ENCODE data around the gene RBM34. TPM values are rescaled to one million over a fixed set of nuclear protein-coding genes. Genes with fewer than 3 reads are reported as not detected.
A peak's percentile ranks its signal among the peaks of the same experiment; 100 is the strongest.

Gene RBM34
- total and polyA plus RNA-seq, 5 donors = 44.8 to 60.3 (median 55.4) TPM

DNA sequence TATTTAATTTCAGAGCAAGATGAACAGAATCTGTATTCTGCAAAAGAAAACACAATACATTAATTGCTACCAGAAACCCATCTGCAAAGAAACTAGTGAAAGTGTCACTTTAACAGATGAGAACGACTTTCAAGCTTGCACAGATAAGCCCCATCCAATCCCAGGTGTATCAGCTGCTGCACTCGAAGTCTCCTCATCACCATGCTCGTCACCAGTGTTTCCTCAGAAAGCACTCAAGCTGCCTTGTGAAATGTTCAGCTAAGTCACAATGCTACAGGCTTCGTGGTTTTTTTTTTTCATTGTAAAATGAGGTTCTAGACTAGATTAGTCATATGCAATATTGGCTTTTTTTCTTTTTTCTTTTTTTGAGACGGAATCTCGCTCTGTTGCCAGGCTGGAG lies 29.1 kb downstream of the RBM34 start:
- intact Hi-C loops (cut with DNase I) = no loop called here
- Histone ChIP-seq H3K9me3 (ENCODE audit: control insufficient read depth, low read length) (no peaks in the 10 kb centered on the region), H3K4me1 (ENCODE audit: control insufficient read depth, insufficient read depth, low read length) (no peaks in the 10 kb centered on the region), H3K4me3 (ENCODE audit: low read length) (no peak overlapping the region), H3K27ac (ENCODE audit: low read length) (no peak overlapping the region), H3K27me3 (ENCODE audit: control insufficient read depth, insufficient read depth) (no peaks in the 10 kb centered on the region)
- 73% methylated on average over 6 of the region's 6 CpGs for WGBS
- no peak for ATAC-seq
- no peak for DNase-seq

DNA sequence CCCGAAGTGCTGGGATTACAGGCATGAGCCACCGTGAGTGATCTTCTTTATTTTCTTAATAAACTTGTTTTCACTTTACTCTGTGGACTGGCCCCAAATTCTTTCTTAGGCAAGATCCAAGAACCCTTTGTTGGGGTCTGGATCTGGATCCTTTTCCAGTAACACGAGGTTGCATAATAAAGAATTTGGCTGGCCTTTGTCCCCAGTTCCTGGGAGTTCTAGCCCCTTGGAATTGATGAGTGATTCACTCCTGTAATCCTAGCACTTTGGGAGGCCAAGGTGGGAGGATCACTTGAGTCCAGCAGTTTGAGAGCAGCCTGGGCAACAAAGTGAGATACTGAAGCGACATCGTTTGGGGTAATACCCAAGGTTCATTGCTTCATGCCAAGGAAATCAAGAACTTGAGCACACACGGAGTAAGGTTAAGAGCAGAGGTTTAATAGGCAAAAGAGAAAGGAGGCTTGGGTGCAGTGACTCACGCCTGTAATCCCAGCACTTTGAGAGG lies 30.2 kb downstream of the RBM34 start:
- no peaks in the 10 kb centered on the region for H3K9me3 ChIP-seq (ENCODE audit: control insufficient read depth, low read length)
- intact Hi-C loops (cut with DNase I) = no loop called here
- WGBS = 89% methylated on average over 7 of the region's 7 CpGs
- ATAC-seq = no peak
- no peaks in the 10 kb centered on the region for H3K27me3 ChIP-seq (ENCODE audit: control insufficient read depth, insufficient read depth)
- H3K4me1 ChIP-seq (ENCODE audit: control insufficient read depth, insufficient read depth, low read length) = no peaks in the 10 kb centered on the region
- H3K27ac ChIP-seq (ENCODE audit: low read length) = no peak overlapping the region
- no peak for DNase-seq
- H3K4me3 ChIP-seq (ENCODE audit: low read length) = no peak overlapping the region

DNA sequence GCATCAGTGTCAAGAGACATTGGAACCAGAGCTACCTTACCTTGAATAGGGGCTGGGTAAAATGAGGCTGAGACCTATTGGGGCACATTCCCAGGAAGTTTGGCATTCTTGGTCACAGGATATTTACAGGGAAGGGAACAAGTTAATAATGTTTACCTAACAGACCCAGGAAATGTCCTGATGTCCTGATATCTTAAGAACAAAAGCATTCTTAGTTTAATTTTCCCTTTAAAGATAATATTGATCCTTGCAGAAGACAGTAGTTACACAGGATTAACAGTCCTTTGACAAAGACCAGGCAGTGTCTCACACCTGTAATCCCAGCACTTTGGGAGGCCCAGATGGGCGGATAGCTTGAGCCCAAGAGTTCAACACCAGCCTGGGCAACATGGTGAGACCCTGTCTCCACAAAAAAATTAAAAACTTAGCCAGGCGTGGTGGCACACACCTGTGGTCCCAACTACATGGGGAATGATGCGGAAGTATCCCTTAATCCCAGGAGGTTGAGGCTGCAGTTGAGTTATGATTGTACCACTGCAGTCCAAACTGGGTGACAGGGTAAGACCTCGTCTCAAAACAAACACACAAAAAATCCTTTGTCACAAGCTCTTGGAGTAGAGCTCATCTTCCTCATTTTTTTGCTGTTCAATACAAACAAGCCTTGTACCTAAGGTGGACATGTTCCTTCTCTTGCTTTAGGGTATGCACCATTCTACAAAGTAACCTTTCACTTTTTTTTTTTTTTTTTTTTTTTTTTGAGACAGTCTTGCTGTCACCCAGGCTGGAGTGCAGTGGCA lies 31.1 kb downstream of the RBM34 start:
- Histone ChIP-seq H3K27ac (ENCODE audit: low read length) (no peak overlapping the region), H3K27me3 (ENCODE audit: control insufficient read depth, insufficient read depth) (no peaks in the 10 kb centered on the region), H3K4me1 (ENCODE audit: control insufficient read depth, insufficient read depth, low read length) (no peaks in the 10 kb centered on the region), H3K4me3 (ENCODE audit: low read length) (no peak overlapping the region), H3K9me3 (ENCODE audit: control insufficient read depth, low read length) (no peaks in the 10 kb centered on the region)
- 91% methylated on average over 4 of the region's 4 CpGs for WGBS
- intact Hi-C loops (cut with DNase I) = no loop called here
- ATAC-seq (no peak), DNase-seq (no peak)

- Histone ChIP-seq H3K27me3 (ENCODE audit: control insufficient read depth, insufficient read depth) (no peaks in the 10 kb centered on the region), H3K4me3 (ENCODE audit: low read length) (peak within 1 kb of the TSS; percentile 77), H3K9me3 (ENCODE audit: control insufficient read depth, low read length) (no peaks in the 10 kb centered on the region), H3K27ac (ENCODE audit: low read length) (peak within 1 kb of the TSS; percentile 94), H3K4me1 (ENCODE audit: control insufficient read depth, insufficient read depth, low read length) (no peaks in the 10 kb centered on the region)
- intact Hi-C loops (cut with DNase I) = no loop called here
- 1% methylated on average over 67 of the region's 67 CpGs for WGBS
- DNase-seq (peak; percentile 96 to 99 (median 98)), ATAC-seq (peak; percentile 98 to 99)
Observed at GRCh38 chr1:235128456-235129328, 32.4 kb downstream of the RBM34 start, which contains the start of gene TOMM20. Gene TOMM20 (minus strand): TSS chr1:235128837. CDS start chr1:235128715, 122 bp downstream.

GRCh38 chr1:235127732-235128455 lies 33.2 kb downstream of the RBM34 start:
- intact Hi-C loops (cut with DNase I) = no loop called here
- Histone ChIP-seq H3K4me1 (ENCODE audit: control insufficient read depth, insufficient read depth, low read length) (peaks cover 2% of the 10 kb centered on the region), H3K27ac (ENCODE audit: low read length) (peak overlapping the region; percentile 94), H3K9me3 (ENCODE audit: control insufficient read depth, low read length) (no peaks in the 10 kb centered on the region), H3K4me3 (ENCODE audit: low read length) (peak overlapping the region; percentile 77), H3K27me3 (ENCODE audit: control insufficient read depth, insufficient read depth) (no peaks in the 10 kb centered on the region)
- ATAC-seq (peak in 1 of 2 donors; percentile 15), DNase-seq (no peak)
- 1% methylated on average over 35 of the region's 35 CpGs for WGBS

DNA sequence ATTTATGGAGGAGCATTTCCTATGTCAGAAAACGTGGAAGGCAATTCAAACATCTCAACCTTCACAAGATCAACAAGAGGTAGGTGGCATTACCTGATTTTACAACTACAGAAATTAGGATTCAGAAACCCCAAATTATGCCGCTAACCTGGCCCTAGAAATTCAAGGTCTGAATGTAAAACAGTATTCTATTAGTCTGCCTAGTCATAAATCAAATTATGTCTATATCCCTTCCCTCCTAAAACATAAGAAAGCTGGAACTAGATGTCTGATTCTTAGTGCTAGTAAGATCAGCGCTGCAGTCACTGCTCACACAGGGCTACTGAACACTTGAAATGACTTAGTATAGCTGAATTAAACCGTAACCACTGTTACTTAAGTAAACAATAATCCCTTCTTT lies 33.8 kb downstream of the RBM34 start:
- whole genome bisulfite sequencing = 25% methylated on average over 4 of the region's 4 CpGs
- Histone ChIP-seq H3K4me3 (ENCODE audit: low read length) (peak overlapping the region; percentile 77), H3K4me1 (ENCODE audit: control insufficient read depth, insufficient read depth, low read length) (peaks cover 2% of the 10 kb centered on the region), H3K27ac (ENCODE audit: low read length) (no peak overlapping the region), H3K27me3 (ENCODE audit: control insufficient read depth, insufficient read depth) (no peaks in the 10 kb centered on the region), H3K9me3 (ENCODE audit: control insufficient read depth, low read length) (no peaks in the 10 kb centered on the region)
- intact Hi-C loops (cut with DNase I) = no loop called here
- no peak for DNase-seq
- ATAC-seq = no peak

DNA sequence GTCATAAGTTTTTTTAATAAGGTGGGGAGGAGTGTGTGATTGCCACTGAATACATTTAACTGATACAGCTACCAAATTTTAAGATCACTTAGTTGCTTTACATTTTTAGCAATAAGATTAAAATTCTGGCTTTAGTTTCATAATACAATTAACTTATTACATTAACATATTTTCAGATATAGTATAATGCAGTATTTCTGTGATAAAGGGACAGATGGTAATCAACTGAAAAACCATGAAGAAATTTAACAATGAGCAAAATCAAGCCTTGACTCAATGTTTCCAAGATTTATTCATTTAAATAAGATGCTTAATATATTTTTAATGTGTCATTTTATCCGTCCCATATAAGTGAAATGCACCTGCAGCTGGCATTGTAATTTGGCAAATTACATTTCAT lies 36.4 kb downstream of the RBM34 start:
- Histone ChIP-seq H3K4me3 (ENCODE audit: low read length) (no peak overlapping the region), H3K27ac (ENCODE audit: low read length) (no peak overlapping the region), H3K9me3 (ENCODE audit: control insufficient read depth, low read length) (no peaks in the 10 kb centered on the region), H3K4me1 (ENCODE audit: control insufficient read depth, insufficient read depth, low read length) (peaks cover 2% of the 10 kb centered on the region), H3K27me3 (ENCODE audit: control insufficient read depth, insufficient read depth) (no peaks in the 10 kb centered on the region)
- DNase-seq = no peak
- no peak for ATAC-seq
- intact Hi-C loops (cut with DNase I) = no loop called here
- 77% methylated on average over 1 of the region's 1 CpG for WGBS

GRCh38 chr1:235124111-235124510 lies 36.9 kb downstream of the RBM34 start:
- DNase-seq (no peak), ATAC-seq (no peak)
- Histone ChIP-seq H3K4me1 (ENCODE audit: control insufficient read depth, insufficient read depth, low read length) (peaks cover 2% of the 10 kb centered on the region), H3K9me3 (ENCODE audit: control insufficient read depth, low read length) (no peaks in the 10 kb centered on the region), H3K27me3 (ENCODE audit: control insufficient read depth, insufficient read depth) (no peaks in the 10 kb centered on the region), H3K27ac (ENCODE audit: low read length) (no peak overlapping the region), H3K4me3 (ENCODE audit: low read length) (no peak overlapping the region)
- WGBS = 92% methylated on average over 9 of the region's 9 CpGs
- intact Hi-C loops (cut with DNase I) = no loop called here

- H3K27ac ChIP-seq (ENCODE audit: low read length) = no peak overlapping the region
- no peak for DNase-seq
- no peaks in the 10 kb centered on the region for H3K9me3 ChIP-seq (ENCODE audit: control insufficient read depth, low read length)
- H3K27me3 ChIP-seq (ENCODE audit: control insufficient read depth, insufficient read depth) = no peaks in the 10 kb centered on the region
- peaks cover 2% of the 10 kb centered on the region for H3K4me1 ChIP-seq (ENCODE audit: control insufficient read depth, insufficient read depth, low read length)
- H3K4me3 ChIP-seq (ENCODE audit: low read length) = no peak overlapping the region
- 54% methylated on average over 1 of the region's 1 CpG for WGBS
- ATAC-seq = no peak
- intact Hi-C loops (cut with DNase I) = no loop called here
Observed at GRCh38 chr1:235122348-235122747, 38.7 kb downstream of the RBM34 start.

DNA sequence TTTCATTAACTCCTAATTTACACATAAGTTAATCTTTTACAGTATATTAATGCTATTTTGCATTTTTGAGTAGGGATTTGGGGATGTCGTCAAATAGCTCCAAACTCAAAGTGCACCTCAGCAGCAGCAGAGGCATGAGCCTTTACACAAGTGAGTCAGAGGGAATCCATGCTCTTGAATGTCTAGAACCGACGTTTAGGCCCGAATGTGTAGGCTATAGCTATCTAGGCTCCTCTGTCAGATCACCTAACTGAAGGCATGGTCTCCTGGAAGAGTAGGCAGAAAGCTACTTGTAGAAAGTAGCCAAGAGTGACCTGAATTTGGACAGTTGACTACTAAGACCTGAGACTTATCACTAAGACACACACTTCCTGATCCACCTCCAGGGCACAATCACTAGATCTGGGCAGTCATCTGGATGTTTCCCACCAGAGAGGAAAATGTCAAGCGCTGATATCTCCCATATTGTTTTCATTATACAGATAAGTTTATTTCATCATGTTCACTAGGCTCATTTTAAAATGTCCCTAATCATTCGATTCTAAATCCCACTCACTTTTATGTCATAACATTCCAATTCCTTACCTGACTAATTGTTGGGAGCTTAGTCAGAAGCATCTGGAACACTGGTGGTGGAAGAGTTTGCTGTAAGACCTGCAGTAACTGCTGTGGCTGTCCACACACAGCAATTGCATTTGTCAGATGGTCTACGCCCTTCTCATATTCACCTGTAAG lies 47.7 kb downstream of the RBM34 start:
- Histone ChIP-seq H3K4me3 (ENCODE audit: low read length) (no peak overlapping the region), H3K9me3 (ENCODE audit: control insufficient read depth, low read length) (no peaks in the 10 kb centered on the region), H3K27me3 (ENCODE audit: control insufficient read depth, insufficient read depth) (no peaks in the 10 kb centered on the region), H3K4me1 (ENCODE audit: control insufficient read depth, insufficient read depth, low read length) (no peaks in the 10 kb centered on the region), H3K27ac (ENCODE audit: low read length) (no peak overlapping the region)
- intact Hi-C loops (cut with DNase I) = no loop called here
- DNase-seq = no peak
- 85% methylated on average over 7 of the region's 7 CpGs for WGBS
- no peak for ATAC-seq

Data from right cardiac atrium (tissue), 5 donors.